SU-DHL-6 (cell line): ENCODE results near the gene RAET1G.
"Not testable (repeated sequence)": the region's sequence is repeated elsewhere in the genome, so short reads cannot be mapped to it uniquely, and the experiment has no call there.

Experiments
- H2AFZ ChIP-seq: fragments of 200-600 bp; sonication (generic); 2 replicates; pipeline ENCODE4 v1.6.1; 2014; ENCODE audit warnings: low read depth, mild to moderate bottlenecking, moderate library complexity, mixed read lengths, antibody characterized with exemption, low read length; ENCODE audit not compliant: severe bottlenecking
- H3F3A ChIP-seq: fragments of 200-600 bp; shearing (Covaris generic); 2 replicates; pipeline ENCODE4 v1.6.0; 2016; ENCODE audit warnings: antibody characterized with exemption, mild to moderate bottlenecking; ENCODE audit not compliant: insufficient read depth
- H3K27ac ChIP-seq: fragments of 200-600 bp; sonication (generic); 2 replicates; pipeline ENCODE4 v1.5.1; 2016; ENCODE audit warnings: low read depth, mild to moderate bottlenecking, low read length, moderate library complexity, mixed read lengths
- H3K27me3 ChIP-seq: fragments of 200-600 bp; sonication (generic), shearing (Covaris generic); 2 replicates; pipeline ENCODE4 v1.6.0; 2014; ENCODE audit warnings: mild to moderate bottlenecking, low read length
- H3K36me3 ChIP-seq: fragments of 200-600 bp; sonication (generic); 2 replicates; pipeline ENCODE4 v1.6.1; 2014; ENCODE audit warnings: mild to moderate bottlenecking, low read length, mixed read lengths
- H3K4me2 ChIP-seq: fragments of 300-600, 200-600 bp; shearing (Covaris generic), sonication (generic); 2 replicates; pipeline ENCODE4 v1.6.0; 2014; ENCODE audit warnings: low read length, low read depth, mild to moderate bottlenecking; ENCODE audit not compliant: poor library complexity, severe bottlenecking
- H3K4me3 ChIP-seq: fragments of 200-600 bp; sonication (generic); 2 replicates; pipeline ENCODE4 v1.5.1; 2014; ENCODE audit warnings: antibody characterized with exemption, low read length, mild to moderate bottlenecking, mixed read lengths; ENCODE audit not compliant: insufficient read depth, poor library complexity, severe bottlenecking
- H3K79me2 ChIP-seq: fragments of 200-600 bp; sonication (generic); 2 replicates; pipeline ENCODE4 v1.6.1; 2014; ENCODE audit warnings: mild to moderate bottlenecking, low read length, moderate library complexity; ENCODE audit not compliant: insufficient read depth
- H3K9ac ChIP-seq: fragments of 200-600 bp; sonication (generic); 2 replicates; pipeline ENCODE4 v1.7.0; 2014; ENCODE audit warnings: mild to moderate bottlenecking, low read length
- H3K9me2 ChIP-seq: fragments of 200-600 bp; sonication (generic); replicated peaks from 2 replicates; pipeline ENCODE4 v1.6.1; 2014; ENCODE audit warnings: low read length; ENCODE audit not compliant: insufficient read depth
- H3K9me3 ChIP-seq: fragments of 200-600 bp; sonication (generic); 2 replicates; pipeline ENCODE4 v1.6.1; 2014; ENCODE audit warnings: low read length, mixed read lengths; ENCODE audit not compliant: insufficient read depth
- H4K20me1 ChIP-seq: fragments of 200-600 bp; sonication (generic); 2 replicates; pipeline ENCODE4 v1.6.1; 2014; ENCODE audit warnings: low read depth, mild to moderate bottlenecking, antibody characterized with exemption, low read length, moderate library complexity, mixed read lengths
- CTCF ChIP-seq: fragments of 200-600 bp; sonication (generic); IDR thresholded peaks from one replicate; pipeline ENCODE4 v1.5.1; 2017; ENCODE audit warnings: antibody characterized with exemption, mild to moderate bottlenecking, low read length, moderate library complexity; ENCODE audit not compliant: insufficient read depth, poor library complexity, severe bottlenecking
- EZH2phosphoT487 ChIP-seq: fragments of 200-600 bp; sonication (generic), shearing (Covaris generic); conservative IDR thresholded peaks from 2 replicates; pipeline ENCODE4 v1.6.1; 2018; ENCODE audit warnings: mild to moderate bottlenecking, antibody characterized with exemption, low read length, moderate library complexity, mixed read lengths

The RAET1G gene

GRCh38 chr6:149967591-149967990, 44.7 kb upstream of the RAET1G start:
- Histone ChIP-seq H4K20me1 (no peaks in the 10 kb centered on the region), H3K27me3 (no peaks in the 10 kb centered on the region), H3K36me3 (no peaks in the 10 kb centered on the region), H3K27ac (no peak overlapping the region), H3K9me2 (no peaks in the 10 kb centered on the region), H3K4me3 (no peak overlapping the region), H3K79me2 (no peaks in the 10 kb centered on the region), H2AFZ (no peak overlapping the region), H3K9me3 (no peaks in the 10 kb centered on the region), H3F3A (no peaks in the 10 kb centered on the region), H3K4me2 (no peak overlapping the region), H3K9ac (no peak overlapping the region)
- TF ChIP-seq CTCF = no peak

GRCh38 chr6:149966319-149966718, 43.4 kb upstream of the RAET1G start:
- H4K20me1 ChIP-seq, H3K9me3 ChIP-seq, H3K4me2 ChIP-seq, H3K9me2 ChIP-seq, H2AFZ ChIP-seq, H3K36me3 ChIP-seq, H3K4me3 ChIP-seq, H3K27ac ChIP-seq, H3K9ac ChIP-seq, H3F3A ChIP-seq, H3K27me3 ChIP-seq, H3K79me2 ChIP-seq: not testable (repeated sequence)

GRCh38 chr6:149965194-149966020, 42.5 kb upstream of the RAET1G start:
- Histone ChIP-seq H3K9me2 (no peaks in the 10 kb centered on the region), H3K79me2 (no peaks in the 10 kb centered on the region), H3K36me3 (no peaks in the 10 kb centered on the region), H3K9ac (no peak overlapping the region), H3K27me3 (no peaks in the 10 kb centered on the region), H3K9me3 (no peaks in the 10 kb centered on the region), H3F3A (no peaks in the 10 kb centered on the region), H3K4me3 (no peak overlapping the region), H3K4me2 (no peak overlapping the region), H2AFZ (no peak overlapping the region), H3K27ac (no peak overlapping the region), H4K20me1 (no peaks in the 10 kb centered on the region)
- no peak for TF ChIP-seq EZH2phosphoT487
- TF ChIP-seq CTCF = no peak

GRCh38 chr6:149964308-149965193, 41.6 kb upstream of the RAET1G start:
- Histone ChIP-seq H2AFZ (no peak overlapping the region), H3K27me3 (no peaks in the 10 kb centered on the region), H3K9ac (no peak overlapping the region), H3K9me3 (no peaks in the 10 kb centered on the region), H3F3A (no peaks in the 10 kb centered on the region), H4K20me1 (no peaks in the 10 kb centered on the region), H3K4me2 (no peak overlapping the region), H3K9me2 (no peaks in the 10 kb centered on the region), H3K4me3 (no peak overlapping the region), H3K27ac (no peak overlapping the region), H3K79me2 (no peaks in the 10 kb centered on the region), H3K36me3 (no peaks in the 10 kb centered on the region)
- TF ChIP-seq EZH2phosphoT487 (no peak), CTCF (no peak)
